Vagina (tissue), 2 donors: ENCODE results near the gene C6orf15. TPM values are rescaled to one million over a fixed set of nuclear protein-coding genes. Genes with fewer than 3 reads are reported as not detected.

Experiments
- DNase-seq, 2 donors: peaks; one replicate each; pipeline ENCODE4 v3.0.0-alpha.2; 2017; ENCODE audit errors: extremely low spot score in 2 of 2
- H3K27ac ChIP-seq: fragments of 200-600 bp; sonication (generic); one replicate; pipeline ENCODE4 v1.5.1; 2019
- H3K27me3 ChIP-seq: fragments of 200-600 bp; sonication (generic); one replicate; pipeline ENCODE4 v1.5.1; 2019
- H3K36me3 ChIP-seq, 2 donors: fragments of 200-600 bp; sonication (generic); one replicate each; pipeline ENCODE4 v1.5.1; 2017 to 2019
- H3K4me1 ChIP-seq: fragments of 200-600 bp; sonication (generic); one replicate; pipeline ENCODE4 v1.5.1; 2019
- H3K4me3 ChIP-seq, 2 donors: fragments of 200-600 bp; sonication (generic); 1 replicate in 1 of 2; 2 replicates in 1 of 2; pipeline ENCODE4 v1.5.1; 2016 to 2019
- H3K9me3 ChIP-seq: fragments of 200-600 bp; sonication (generic); one replicate; pipeline ENCODE4 v1.5.1; 2019
- CTCF ChIP-seq, 3 experiments: fragments of 450-650 bp in 2 of 3; fragments of 200-600 bp in 1 of 3; sonication (generic) in 1 of 3; IDR thresholded peaks; one replicate each; pipeline ENCODE4 v1.5.1; 2017 to 2019; ENCODE audit warnings: antibody characterized with exemption in 3 of 3, mild to moderate bottlenecking in 2 of 3, moderate library complexity in 2 of 3
- POLR2A ChIP-seq, 2 donors: fragments of 450-650 bp; IDR thresholded peaks; one replicate each; pipeline ENCODE4 v1.6.1; 2017; ENCODE audit warnings: antibody characterized with exemption in 2 of 2, mild to moderate bottlenecking in 2 of 2, moderate library complexity in 2 of 2
- POLR2AphosphoS5 ChIP-seq, 2 donors: sonication (generic); formaldehyde crosslinking; IDR thresholded peaks; one replicate each; pipeline ENCODE4 v1.9.0; 2017; ENCODE audit warnings: antibody characterized with exemption in 2 of 2, mild to moderate bottlenecking in 2 of 2, low read depth in 1 of 2; ENCODE audit not compliant: insufficient read depth in 1 of 2
- intact Hi-C: fragments of 100-400 bp; cut with DNase I; formaldehyde crosslinking; loops from one replicate; pipeline ENCODE4 v1.15.1; 2023
- total RNA-seq: library from RNA; depleted of rRNA; stranded (reverse); fragments of >200 nt; gene quantifications from one replicate; pipeline ENCODE4 v1.2.3, GENCODE V29; 2016

The C6orf15 gene
- total RNA-seq, 1 donor from 2014 or later: not detected

- peak within 1 kb of the TSS; percentile 82 for H3K27ac ChIP-seq
- no peak for DNase-seq
- no peaks in the 10 kb centered on the region for H3K9me3 ChIP-seq
- intact Hi-C loops: no loop called here
- no peaks in the 10 kb centered on the region for H3K36me3 ChIP-seq
- peak within 1 kb of the TSS; percentile 82 to 85 for H3K4me3 ChIP-seq
- H3K27me3 ChIP-seq: no peaks in the 10 kb centered on the region
- H3K4me1 ChIP-seq: peaks cover 27% of the 10 kb centered on the region
- TF ChIP-seq CTCF (IDR thresholded peaks at IDR 0.05) (no peak), POLR2A (IDR thresholded peaks at IDR 0.05) (no peak), POLR2AphosphoS5 (IDR thresholded peaks at IDR 0.05; ENCODE audit: insufficient read depth in 1 of 2, low read depth in 1 of 2) (no peak)
These were observed 45.3 kb upstream of the C6orf15 start, which contains the start of gene CCHCR1 for GRCh38 chr6:31157513-31158139. Gene CCHCR1, minus strand, starts transcription at chr6:31157802. Its CDS starts 202 bp downstream, at chr6:31157600.

- Histone ChIP-seq H3K9me3 (no peaks in the 10 kb centered on the region), H3K27ac (no peak overlapping the region), H3K27me3 (no peaks in the 10 kb centered on the region), H3K4me1 (peaks cover 27% of the 10 kb centered on the region), H3K4me3 (no peak overlapping the region), H3K36me3 (no peaks in the 10 kb centered on the region)
- DNase-seq: no peak
- intact Hi-C loops: no loop called here
- no peak for TF ChIP-seq POLR2A (IDR thresholded peaks at IDR 0.05)
- TF ChIP-seq POLR2AphosphoS5 (IDR thresholded peaks at IDR 0.05; ENCODE audit: insufficient read depth in 1 of 2, low read depth in 1 of 2): no peak
- TF ChIP-seq CTCF (IDR thresholded peaks at IDR 0.05): no peak
These were observed 44.3 kb upstream of the C6orf15 start for GRCh38 chr6:31156641-31157040.

GRCh38 chr6:31154436-31154835 lies 42.1 kb upstream of the C6orf15 start:
- peaks cover 22% of the 10 kb centered on the region for H3K4me1 ChIP-seq

GRCh38 chr6:31152781-31153180 lies 40.4 kb upstream of the C6orf15 start:
- intact Hi-C loops: no loop called here
- TF ChIP-seq POLR2AphosphoS5 (IDR thresholded peaks at IDR 0.05; ENCODE audit: insufficient read depth in 1 of 2, low read depth in 1 of 2) (no peak), POLR2A (IDR thresholded peaks at IDR 0.05) (no peak), CTCF (IDR thresholded peaks at IDR 0.05) (no peak)
- Histone ChIP-seq H3K9me3 (no peaks in the 10 kb centered on the region), H3K36me3 (peaks cover 0 to 15% of the 10 kb centered on the region in 2 donors), H3K27ac (no peak overlapping the region), H3K4me1 (peaks cover 12% of the 10 kb centered on the region), H3K27me3 (no peaks in the 10 kb centered on the region), H3K4me3 (no peak overlapping the region)
- DNase-seq: no peak

More at GRCh38 chr6:31154436-31154835, 42.1 kb upstream of the C6orf15 start:
- intact Hi-C loops: no loop called here
- DNase-seq: no peak
- H3K9me3 ChIP-seq: no peaks in the 10 kb centered on the region
- no peak overlapping the region for H3K4me3 ChIP-seq
- H3K27ac ChIP-seq: no peak overlapping the region
- H3K36me3 ChIP-seq: peaks cover 0 to 12% of the 10 kb centered on the region in 2 donors
- no peaks in the 10 kb centered on the region for H3K27me3 ChIP-seq
- TF ChIP-seq POLR2AphosphoS5 (IDR thresholded peaks at IDR 0.05; ENCODE audit: insufficient read depth in 1 of 2, low read depth in 1 of 2): no peak
- TF ChIP-seq CTCF (IDR thresholded peaks at IDR 0.05): no peak
- no peak for TF ChIP-seq POLR2A (IDR thresholded peaks at IDR 0.05)

GRCh38 chr6:31149827-31150447 lies 37.6 kb upstream of the C6orf15 start:
- TF ChIP-seq POLR2A (IDR thresholded peaks at IDR 0.05): no peak
- TF ChIP-seq CTCF (IDR thresholded peaks at IDR 0.05): no peak
- TF ChIP-seq POLR2AphosphoS5 (IDR thresholded peaks at IDR 0.05; ENCODE audit: insufficient read depth in 1 of 2, low read depth in 1 of 2): no peak
- Histone ChIP-seq H3K27ac (no peak overlapping the region), H3K4me3 (no peak overlapping the region), H3K9me3 (no peaks in the 10 kb centered on the region), H3K4me1 (no peaks in the 10 kb centered on the region), H3K36me3 (peaks cover 0 to 20% of the 10 kb centered on the region in 2 donors), H3K27me3 (no peaks in the 10 kb centered on the region)
- DNase-seq: no peak
- intact Hi-C loops: no loop called here
